Measurements from ENCODE around the gene HUNK. TPM values are rescaled to one million over a fixed set of nuclear protein-coding genes. Genes with fewer than 3 reads are reported as not detected.

HUNK gene
- total RNA-seq, 1 experiment from 2014 or later, result not detected

DNA sequence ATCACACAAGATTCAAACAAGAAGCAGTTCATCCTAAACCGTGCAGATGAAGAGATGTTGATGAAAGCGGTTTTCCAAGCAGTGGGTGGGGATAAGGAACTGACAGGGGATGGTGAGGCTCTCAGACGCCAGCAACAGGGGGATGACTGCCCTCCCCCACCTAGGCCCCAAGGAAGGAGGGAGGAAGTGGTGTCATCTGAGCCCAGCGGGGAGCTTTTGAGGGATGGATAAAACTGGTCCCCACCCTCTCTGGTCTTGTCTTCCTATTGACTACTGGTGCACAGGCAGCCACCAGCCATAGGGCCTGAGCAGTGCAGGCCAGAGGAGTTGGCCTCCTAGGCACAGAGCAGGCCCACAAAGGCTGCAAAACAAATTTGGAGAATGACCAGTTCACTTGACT, 175.5 kb downstream of the HUNK start:
- Histone ChIP-seq H4K20me1 (ENCODE audit: insufficient read depth) (no peaks in the 10 kb centered on the region), H3F3A (ENCODE audit: insufficient read depth, low read depth) (0 out of 2 replicates have a peak, but pooled peaks cover 1% of the 10 kb centered on the region), H3K27me3 (ENCODE audit: insufficient read depth, low read depth) (peaks cover 4% of the 10 kb centered on the region), H3K27ac (no peak overlapping the region), H3K9me2 (ENCODE audit: insufficient read depth) (no peaks in the 10 kb centered on the region), H2AFZ (no peak overlapping the region), H3K79me2 (ENCODE audit: low read depth) (no peaks in the 10 kb centered on the region), H3K4me1 (replicated peaks; ENCODE audit: insufficient read depth) (no peaks in the 10 kb centered on the region), H3K4me2 (no peak overlapping the region), H3K9me3 (ENCODE audit: insufficient read depth, low read depth) (no peaks in the 10 kb centered on the region), H3K36me3 (ENCODE audit: low read depth) (no peaks in the 10 kb centered on the region), H3K4me3 (no peak overlapping the region)
- intact Hi-C loops (cut with micrococcal nuclease; ENCODE audit: unreplicated experiment), result no loop called here
- TF ChIP-seq, protein P1, sequence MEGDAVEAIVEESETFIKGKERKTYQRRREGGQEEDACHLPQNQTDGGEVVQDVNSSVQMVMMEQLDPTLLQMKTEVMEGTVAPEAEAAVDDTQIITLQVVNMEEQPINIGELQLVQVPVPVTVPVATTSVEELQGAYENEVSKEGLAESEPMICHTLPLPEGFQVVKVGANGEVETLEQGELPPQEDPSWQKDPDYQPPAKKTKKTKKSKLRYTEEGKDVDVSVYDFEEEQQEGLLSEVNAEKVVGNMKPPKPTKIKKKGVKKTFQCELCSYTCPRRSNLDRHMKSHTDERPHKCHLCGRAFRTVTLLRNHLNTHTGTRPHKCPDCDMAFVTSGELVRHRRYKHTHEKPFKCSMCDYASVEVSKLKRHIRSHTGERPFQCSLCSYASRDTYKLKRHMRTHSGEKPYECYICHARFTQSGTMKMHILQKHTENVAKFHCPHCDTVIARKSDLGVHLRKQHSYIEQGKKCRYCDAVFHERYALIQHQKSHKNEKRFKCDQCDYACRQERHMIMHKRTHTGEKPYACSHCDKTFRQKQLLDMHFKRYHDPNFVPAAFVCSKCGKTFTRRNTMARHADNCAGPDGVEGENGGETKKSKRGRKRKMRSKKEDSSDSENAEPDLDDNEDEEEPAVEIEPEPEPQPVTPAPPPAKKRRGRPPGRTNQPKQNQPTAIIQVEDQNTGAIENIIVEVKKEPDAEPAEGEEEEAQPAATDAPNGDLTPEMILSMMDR (conservative IDR thresholded peaks at IDR 0.05), result no peak
- TF ChIP-seq EZH2 (IDR thresholded peaks at IDR 0.05; ENCODE audit: low read depth), result no peak
- BruUV-seq (replicated peaks), result no TSS peak
- ChIA-PET CTCF (no interaction called here), POLR2A (ENCODE audit: unreplicated experiment) (no interaction called here)
- DNase-seq, result no peak

Other genes starting within 250 kb of the HUNK start
- 275 and 288 TPM in 2 replicates for gene SOD1, start 213.3 kb upstream of the HUNK start, total RNA-seq (2021)
- gene SCAF4, start 140.9 kb upstream of the HUNK start, total RNA-seq (2021), result 22.4 and 30.0 TPM in 2 replicates

Data from PC-9 (cell line).